ENCODE results near the gene SPACDR.
A peak's percentile ranks its signal among the peaks of the same experiment; 100 is the strongest.
"Not testable (repeated sequence)": the region's sequence is repeated elsewhere in the genome, so short reads cannot be mapped to it uniquely, and the experiment has no call there.

The SPACDR gene

GRCh38 chr7:100444311-100445278 is 19.5 kb downstream of the SPACDR start:
- Mint-ChIP-seq H3K4me1 (ENCODE audit: low read depth in 2 of 2) (peaks cover 0 to 2% of the 10 kb centered on the region in 2 donors), H3K4me3 (no peak overlapping the region), H3K36me3 (ENCODE audit: insufficient read depth) (peaks cover 6% of the 10 kb centered on the region), H3K27me3 (no peaks in the 10 kb centered on the region), H3K9me3 (no peaks in the 10 kb centered on the region), H3K27ac (no peak overlapping the region)
- ATAC-seq (replicated peaks) (peak; percentile 26), DNase-seq (no peak)

- no peak overlapping the region for H3K4me3 Mint-ChIP-seq
- peaks cover 0 to 2% of the 10 kb centered on the region in 2 donors for H3K4me1 Mint-ChIP-seq (ENCODE audit: low read depth in 2 of 2)
- H3K27me3 Mint-ChIP-seq = no peaks in the 10 kb centered on the region
- DNase-seq = no peak
- peaks cover 6% of the 10 kb centered on the region for H3K36me3 Mint-ChIP-seq (ENCODE audit: insufficient read depth)
- H3K27ac Mint-ChIP-seq = no peak overlapping the region
- no peak for ATAC-seq (replicated peaks)
- no peaks in the 10 kb centered on the region for H3K9me3 Mint-ChIP-seq
These were observed 20.8 kb downstream of the SPACDR start for GRCh38 chr7:100443096-100443840.

- peaks cover 10% of the 10 kb centered on the region for H3K36me3 Mint-ChIP-seq (ENCODE audit: insufficient read depth)
- H3K4me1 Mint-ChIP-seq (ENCODE audit: low read depth in 2 of 2) = peaks cover 0 to 2% of the 10 kb centered on the region in 2 donors
- no peak overlapping the region for H3K4me3 Mint-ChIP-seq
- H3K27ac Mint-ChIP-seq = no peak overlapping the region
- no peak for DNase-seq
- no peak for ATAC-seq (replicated peaks)
- no peaks in the 10 kb centered on the region for H3K9me3 Mint-ChIP-seq
- H3K27me3 Mint-ChIP-seq = no peaks in the 10 kb centered on the region
These were observed 22.2 kb downstream of the SPACDR start for GRCh38 chr7:100441641-100442535.

GRCh38 chr7:100439244-100439643 is 24.8 kb downstream of the SPACDR start:
- Mint-ChIP-seq H3K36me3 (ENCODE audit: insufficient read depth) (peaks cover 34% of the 10 kb centered on the region), H3K4me1 (ENCODE audit: low read depth in 2 of 2) (peaks cover 14 to 16% of the 10 kb centered on the region in 2 donors)
- H3K9me3 Mint-ChIP-seq; H3K27ac Mint-ChIP-seq; DNase-seq; H3K27me3 Mint-ChIP-seq; ATAC-seq (replicated peaks); H3K4me3 Mint-ChIP-seq: not testable (repeated sequence)

- H3K36me3 Mint-ChIP-seq (ENCODE audit: insufficient read depth) = peaks cover 39% of the 10 kb centered on the region
- H3K4me3 Mint-ChIP-seq; H3K9me3 Mint-ChIP-seq; ATAC-seq (replicated peaks); DNase-seq; H3K27ac Mint-ChIP-seq; H3K27me3 Mint-ChIP-seq: not testable (repeated sequence)
- peaks cover 18 to 20% of the 10 kb centered on the region in 2 donors for H3K4me1 Mint-ChIP-seq (ENCODE audit: low read depth in 2 of 2)
These were observed 25.3 kb downstream of the SPACDR start for GRCh38 chr7:100438731-100439130.

GRCh38 chr7:100438172-100438571 is 25.9 kb downstream of the SPACDR start:
- ATAC-seq (replicated peaks) (no peak), DNase-seq (no peak)
- no peak overlapping the region for H3K27ac Mint-ChIP-seq
- peaks cover 21 to 23% of the 10 kb centered on the region in 2 donors for H3K4me1 Mint-ChIP-seq (ENCODE audit: low read depth in 2 of 2)
- H3K36me3 Mint-ChIP-seq (ENCODE audit: insufficient read depth) = peaks cover 40% of the 10 kb centered on the region
- no peaks in the 10 kb centered on the region for H3K27me3 Mint-ChIP-seq
- peak overlapping the region in 1 of 2 donors; percentile 5 for H3K4me3 Mint-ChIP-seq
- no peaks in the 10 kb centered on the region for H3K9me3 Mint-ChIP-seq

GRCh38 chr7:100437150-100438100 is 26.6 kb downstream of the SPACDR start:
- Mint-ChIP-seq H3K27ac (peak overlapping the region in 1 of 2 donors; percentile 99), H3K9me3 (no peaks in the 10 kb centered on the region), H3K36me3 (ENCODE audit: insufficient read depth) (peaks cover 46% of the 10 kb centered on the region), H3K4me3 (peak overlapping the region; percentile 96 to 99), H3K4me1 (ENCODE audit: low read depth in 2 of 2) (peaks cover 24 to 29% of the 10 kb centered on the region in 2 donors), H3K27me3 (no peaks in the 10 kb centered on the region)
- no peak for ATAC-seq (replicated peaks)
- no peak for DNase-seq

GRCh38 chr7:100435401-100436304 is 28.4 kb downstream of the SPACDR start:
- Mint-ChIP-seq H3K27me3 (no peaks in the 10 kb centered on the region), H3K9me3 (no peaks in the 10 kb centered on the region), H3K36me3 (ENCODE audit: insufficient read depth) (peaks cover 63% of the 10 kb centered on the region), H3K4me3 (peak overlapping the region; percentile 96 to 99), H3K27ac (peak overlapping the region; percentile 94 to 99), H3K4me1 (ENCODE audit: low read depth in 2 of 2) (peaks cover 35 to 40% of the 10 kb centered on the region in 2 donors)
- DNase-seq = peak; percentile 31 to 36 (median 35)
- peak; percentile 38 for ATAC-seq (replicated peaks)

- no peaks in the 10 kb centered on the region for H3K9me3 Mint-ChIP-seq
- peaks cover 42 to 46% of the 10 kb centered on the region in 2 donors for H3K4me1 Mint-ChIP-seq (ENCODE audit: low read depth in 2 of 2)
- H3K27ac Mint-ChIP-seq = peak overlapping the region; percentile 88 to 99
- no peak for ATAC-seq (replicated peaks)
- H3K36me3 Mint-ChIP-seq (ENCODE audit: insufficient read depth) = peaks cover 74% of the 10 kb centered on the region
- H3K27me3 Mint-ChIP-seq = peaks cover 0 to 4% of the 10 kb centered on the region in 2 donors
- peak overlapping the region; percentile 96 to 99 for H3K4me3 Mint-ChIP-seq
- DNase-seq = no peak
These were observed 29.5 kb downstream of the SPACDR start for GRCh38 chr7:100434297-100435144.

GRCh38 chr7:100433592-100434296 is 30.3 kb downstream of the SPACDR start:
- no peak for DNase-seq
- Mint-ChIP-seq H3K9me3 (no peaks in the 10 kb centered on the region), H3K27ac (peak overlapping the region; percentile 49 to 99), H3K4me1 (ENCODE audit: low read depth in 2 of 2) (peaks cover 50 to 51% of the 10 kb centered on the region in 2 donors), H3K4me3 (peak overlapping the region; percentile 29 to 99), H3K36me3 (ENCODE audit: insufficient read depth) (peaks cover 82% of the 10 kb centered on the region), H3K27me3 (peaks cover 0 to 8% of the 10 kb centered on the region in 2 donors)
- ATAC-seq (replicated peaks) = no peak

Data from effector memory CD8-positive, alpha-beta T cell (primary cell).